ENCODE measurements around the gene KRT14. TPM values are rescaled to one million over a fixed set of nuclear protein-coding genes. Genes with fewer than 3 reads are reported as not detected.
A peak's percentile ranks its signal among the peaks of the same experiment; 100 is the strongest.
"Not testable (repeated sequence)": the region's sequence is repeated elsewhere in the genome, so short reads cannot be mapped to it uniquely, and the experiment has no call there.

Gene KRT14
- total RNA-seq, 1 donor from 2014 or later = 738 TPM

DNA sequence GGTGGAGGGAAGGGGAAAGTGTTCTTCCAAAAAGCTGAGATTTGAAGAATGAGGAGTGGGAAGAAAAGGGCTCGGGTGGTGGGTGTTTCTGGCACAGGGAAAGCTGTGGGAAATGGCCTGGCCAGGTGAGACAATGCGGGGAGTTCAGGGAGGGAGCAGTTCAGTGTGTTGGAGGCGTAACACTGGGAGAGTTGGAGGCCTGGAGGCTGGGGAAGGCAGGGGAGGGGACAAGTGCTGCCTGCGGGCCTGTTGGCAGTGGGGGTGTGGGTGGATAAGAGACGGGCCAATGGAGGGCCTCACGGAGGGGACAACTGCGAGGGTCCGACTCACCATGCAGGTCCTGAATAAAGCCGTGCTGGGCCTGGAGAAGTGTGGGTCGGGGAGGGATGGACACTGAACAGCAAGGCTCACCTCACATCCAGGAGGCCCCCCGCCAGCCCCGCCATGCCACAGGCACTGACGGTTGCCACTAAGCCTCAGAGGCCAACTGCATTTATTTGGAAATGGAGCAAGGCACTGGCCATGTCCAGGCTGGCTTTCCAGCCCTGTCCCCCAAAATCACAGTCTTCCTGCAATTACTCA, 40.8 kb downstream of the KRT14 start:
- DNase-seq = no peak

DNA sequence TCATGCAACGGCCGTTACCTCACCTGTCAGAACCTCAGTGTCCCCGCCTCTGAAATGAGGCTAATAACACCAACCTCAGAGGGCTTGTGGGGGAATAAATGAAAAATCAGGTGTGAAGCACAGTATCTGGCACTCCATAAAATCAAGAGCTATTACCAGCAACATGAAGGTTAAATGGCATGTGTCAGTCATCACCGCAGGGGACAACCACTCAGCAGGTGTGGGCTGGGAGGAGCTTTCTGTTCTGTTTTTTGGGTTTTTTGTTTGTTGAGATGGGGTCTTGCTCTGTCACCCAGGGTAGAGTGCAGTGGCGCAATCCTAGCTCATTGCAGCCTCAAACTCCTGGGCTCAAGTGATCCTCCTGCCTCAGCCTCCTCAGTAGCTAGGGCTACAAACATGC, 41.8 kb downstream of the KRT14 start:
- no peak for DNase-seq

DNA sequence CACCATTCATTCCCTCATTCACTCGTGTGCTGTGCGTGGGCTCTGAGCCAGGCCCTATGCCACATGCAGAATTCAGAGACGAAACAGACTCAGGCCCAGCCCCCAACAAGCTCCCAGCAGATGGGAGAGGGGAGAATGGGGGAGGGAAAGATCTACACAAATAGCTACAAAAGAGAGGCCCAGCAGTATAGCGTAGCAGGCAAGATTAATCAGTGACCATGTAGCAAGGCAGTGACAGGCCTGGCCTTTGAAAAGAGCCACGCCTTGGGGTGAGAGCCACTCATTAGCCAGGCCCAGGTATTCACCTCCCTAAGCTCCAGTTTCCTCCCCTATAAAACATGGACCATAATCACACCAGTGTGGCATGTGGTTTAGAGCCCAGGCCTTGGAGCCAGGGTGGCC, 42.2 kb downstream of the KRT14 start:
- peak; percentile 63 for DNase-seq

DNA sequence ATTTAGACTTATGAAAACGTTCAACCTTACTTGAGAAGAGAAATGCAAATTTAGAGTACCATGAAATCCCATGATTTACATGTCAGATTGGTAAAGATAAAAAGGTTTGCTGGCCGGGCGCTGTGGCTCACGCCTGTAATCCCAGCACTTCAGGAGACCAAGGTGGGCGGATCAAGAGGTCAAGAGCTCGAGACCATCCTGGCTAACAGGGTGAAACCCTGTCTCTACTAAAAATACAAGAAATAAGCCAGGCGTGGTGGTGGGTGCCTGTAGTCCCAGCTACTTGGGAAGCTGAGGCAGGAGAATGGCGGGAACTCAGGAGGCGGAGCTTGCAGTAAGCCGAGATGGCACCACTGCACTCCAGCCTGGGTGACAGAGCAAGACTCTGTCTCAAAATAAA, 43.9 kb downstream of the KRT14 start:
- DNase-seq = not testable (repeated sequence)

DNA sequence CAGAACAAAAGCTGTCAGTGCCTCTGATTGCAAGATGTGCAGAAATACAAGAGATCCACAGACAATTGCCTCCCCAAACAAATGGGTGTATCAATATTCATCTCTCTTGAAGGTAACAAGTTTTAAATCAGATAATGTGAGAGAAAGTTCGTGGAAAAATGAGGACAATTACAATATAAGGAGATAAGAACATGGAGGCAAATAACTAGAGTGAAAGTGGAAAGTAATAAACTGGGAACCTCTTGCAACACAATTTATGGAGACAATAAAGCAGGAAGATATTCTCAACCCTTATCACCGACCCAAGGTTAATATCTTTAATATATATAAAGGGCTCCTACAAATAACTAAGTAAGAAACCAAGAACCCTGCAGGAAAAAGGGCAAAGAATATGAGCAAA, 44.3 kb downstream of the KRT14 start:
- DNase-seq = no peak

DNA sequence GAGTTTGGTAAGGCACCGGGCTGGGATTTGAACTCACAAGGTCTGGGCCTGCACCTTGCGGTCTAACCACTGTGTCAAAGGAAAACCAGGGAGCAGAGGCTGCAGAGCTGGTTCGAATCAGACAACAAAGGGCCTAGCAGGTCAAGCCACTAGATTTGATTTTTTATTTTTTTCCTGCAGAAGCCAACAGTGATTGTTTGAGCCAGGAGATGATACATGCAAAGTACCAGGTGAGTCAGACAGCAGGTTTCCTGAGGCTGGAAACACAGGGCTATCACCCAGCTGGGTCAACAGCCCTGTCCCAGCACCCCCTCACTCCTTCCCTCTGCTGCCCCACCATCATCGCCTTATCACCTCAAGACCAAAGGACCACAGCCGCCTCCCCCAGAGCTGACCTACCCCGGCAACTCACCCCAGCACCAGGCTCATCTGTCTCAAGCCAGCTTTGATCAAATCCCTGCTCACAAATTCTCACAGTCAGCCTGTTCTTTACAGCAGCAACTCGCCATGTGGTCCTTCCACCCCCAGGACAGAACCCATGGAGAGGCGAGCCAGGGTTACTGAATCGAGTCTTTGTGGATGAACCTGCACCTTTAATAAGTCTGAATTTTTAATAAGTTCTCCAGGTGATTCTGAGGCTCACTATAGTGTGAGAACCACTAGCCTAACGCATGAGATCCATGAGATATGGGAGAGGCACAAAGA, 45.6 kb downstream of the KRT14 start:
- DNase-seq = no peak

DNA sequence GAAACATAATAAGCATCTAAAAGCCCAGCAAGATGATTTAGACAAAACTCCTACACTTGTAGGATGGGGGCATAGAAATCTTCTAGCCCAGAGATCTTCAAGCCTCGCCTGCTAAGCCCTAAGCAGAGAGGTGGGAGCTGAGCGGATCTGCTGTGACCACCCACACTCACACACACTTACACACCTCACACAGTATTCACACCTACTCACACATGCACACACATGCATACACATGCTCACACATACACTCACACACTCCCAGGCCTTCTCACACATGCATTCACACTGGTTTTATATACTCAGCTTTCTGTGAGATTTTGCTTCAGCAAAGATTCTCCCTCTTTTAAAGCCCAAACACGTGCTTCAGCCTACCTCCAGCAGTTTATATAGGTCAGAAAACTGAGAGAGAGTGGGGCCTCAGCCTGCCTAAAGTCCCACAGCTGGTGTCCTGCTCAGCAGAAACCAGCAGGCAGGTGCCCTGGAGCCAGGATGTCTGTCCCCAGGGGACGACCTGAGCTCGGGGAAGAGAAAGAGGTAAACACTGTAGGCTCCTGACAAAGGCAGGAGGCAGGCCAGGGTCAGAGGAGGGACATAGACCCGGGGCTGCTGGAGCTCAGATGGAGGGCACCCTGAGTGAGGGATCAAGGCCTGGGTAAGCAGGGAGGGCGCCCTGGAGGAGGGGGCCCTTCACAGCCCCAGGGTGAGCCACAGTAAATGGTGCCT, 46.6 kb downstream of the KRT14 start:
- no peak for DNase-seq

DNA sequence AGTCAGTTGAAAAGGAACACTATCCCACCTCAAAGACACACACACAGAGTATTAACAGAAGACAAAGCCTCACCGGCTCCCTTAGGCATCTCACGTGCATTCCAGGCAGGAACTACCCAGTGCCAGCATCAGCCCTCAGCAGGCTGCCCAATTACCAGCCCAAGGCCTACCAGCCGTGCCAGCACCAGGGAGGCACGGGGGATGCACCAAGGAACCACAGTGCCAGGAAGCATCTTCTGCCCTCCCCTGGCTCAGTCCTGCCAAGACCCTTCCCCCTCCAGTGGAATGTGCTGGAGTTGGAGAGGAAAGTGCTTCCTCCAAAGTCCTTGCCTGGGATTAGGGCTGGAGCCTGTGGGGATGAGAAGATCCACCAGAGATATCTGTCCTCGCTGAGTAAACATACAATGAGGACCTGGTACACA, 47.6 kb downstream of the KRT14 start:
- DNase-seq = no peak

DNA sequence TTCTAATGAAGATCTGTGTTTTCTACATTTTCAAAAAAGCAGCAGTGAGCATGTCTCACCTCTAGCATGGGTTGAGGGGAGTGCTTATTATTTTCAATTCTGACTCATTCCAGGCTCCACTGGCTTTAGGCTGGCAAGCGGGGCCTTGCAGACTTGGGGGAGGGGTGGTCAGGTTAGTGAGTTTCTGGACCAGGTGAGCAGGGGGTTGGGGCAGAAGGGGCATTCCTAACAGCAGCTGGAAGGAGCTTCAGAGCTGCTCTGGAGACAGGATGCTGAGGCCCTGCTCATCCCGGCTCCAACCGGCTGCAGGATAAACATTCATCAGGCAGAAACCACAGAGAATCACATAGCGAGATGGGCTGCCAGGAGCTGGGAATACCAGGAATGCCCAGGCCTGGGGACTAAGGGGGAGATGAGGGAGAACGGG, 48.1 kb downstream of the KRT14 start:
- no peak for DNase-seq

DNA sequence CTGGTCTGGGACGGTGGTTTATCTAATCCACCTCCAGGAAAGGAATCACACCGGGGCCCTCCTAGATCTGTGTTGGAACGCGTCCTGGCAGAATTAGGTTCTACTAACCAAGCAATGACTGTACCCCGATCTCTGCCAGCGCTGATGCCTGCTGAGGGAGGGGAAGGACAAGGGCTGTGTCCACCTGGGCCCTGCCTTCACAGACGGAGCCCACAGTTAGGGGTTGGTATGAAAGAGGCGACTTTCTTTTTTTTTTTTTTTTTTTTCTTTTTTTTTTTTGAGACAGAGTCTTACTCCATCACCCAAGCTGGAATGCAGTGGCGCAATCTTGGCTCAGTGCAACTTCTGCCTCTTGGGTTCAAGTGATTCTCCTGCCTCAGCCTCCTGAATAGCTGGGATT, 48.7 kb downstream of the KRT14 start:
- DNase-seq = no peak

DNA sequence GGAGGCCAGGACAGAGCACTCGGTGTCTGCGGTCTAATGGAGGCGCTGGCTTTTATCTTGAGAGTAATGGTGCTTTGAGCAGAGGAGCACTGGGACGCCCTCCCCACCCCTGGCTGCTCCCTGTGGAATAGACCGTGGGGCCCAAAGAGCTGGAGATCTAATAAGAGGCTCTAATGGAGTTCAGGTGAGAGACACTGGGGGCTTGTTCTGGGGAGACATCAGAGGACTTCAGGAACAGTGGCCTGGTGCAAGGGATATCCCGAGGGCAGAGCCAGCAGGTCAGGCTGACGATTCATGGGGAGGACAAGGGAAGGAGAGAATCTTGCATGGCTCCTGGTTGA, 49.1 kb downstream of the KRT14 start:
- DNase-seq = no peak

DNA sequence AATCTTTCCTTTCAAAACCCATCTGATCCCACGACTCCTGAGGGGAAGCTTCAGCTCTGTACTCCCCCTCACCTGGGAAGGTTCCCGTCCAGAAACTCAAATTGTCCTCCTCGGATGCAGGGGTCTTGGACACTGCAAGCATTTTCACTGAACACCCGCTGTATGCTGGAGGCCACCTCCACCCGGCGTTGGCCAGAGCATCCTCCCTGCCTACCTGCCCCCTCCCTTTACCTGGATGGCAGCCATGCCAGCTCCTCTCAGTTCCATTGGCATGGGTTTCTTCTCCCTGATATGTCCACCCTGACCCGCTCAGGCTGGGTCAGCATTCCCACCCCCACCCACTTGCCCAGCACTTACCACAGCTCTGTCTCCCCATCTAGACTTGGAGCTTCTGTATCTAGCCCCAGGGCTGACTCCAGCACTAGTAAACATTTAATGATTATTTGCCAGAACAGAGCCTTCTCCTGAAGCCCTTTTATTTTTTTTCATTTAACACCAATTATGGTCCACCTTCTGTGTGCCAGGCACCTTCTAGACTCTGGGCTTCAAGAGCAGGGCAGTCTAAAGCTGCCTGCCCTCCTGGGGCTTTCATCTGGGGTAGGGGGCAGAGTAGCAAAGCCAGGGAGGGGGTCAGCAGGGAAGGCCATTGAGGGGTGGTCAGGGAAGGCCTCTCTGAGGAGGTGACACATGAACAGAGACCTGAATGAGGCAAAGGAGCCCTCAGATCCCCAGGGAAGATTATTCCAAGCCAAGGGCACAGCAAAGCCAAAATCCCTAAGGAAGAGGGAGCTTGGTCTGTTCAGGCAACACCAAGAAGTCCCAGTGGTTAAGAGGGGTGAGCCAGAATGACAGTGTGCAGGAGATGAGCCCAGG, 49.7 kb downstream of the KRT14 start:
- DNase-seq = no peak

DNA sequence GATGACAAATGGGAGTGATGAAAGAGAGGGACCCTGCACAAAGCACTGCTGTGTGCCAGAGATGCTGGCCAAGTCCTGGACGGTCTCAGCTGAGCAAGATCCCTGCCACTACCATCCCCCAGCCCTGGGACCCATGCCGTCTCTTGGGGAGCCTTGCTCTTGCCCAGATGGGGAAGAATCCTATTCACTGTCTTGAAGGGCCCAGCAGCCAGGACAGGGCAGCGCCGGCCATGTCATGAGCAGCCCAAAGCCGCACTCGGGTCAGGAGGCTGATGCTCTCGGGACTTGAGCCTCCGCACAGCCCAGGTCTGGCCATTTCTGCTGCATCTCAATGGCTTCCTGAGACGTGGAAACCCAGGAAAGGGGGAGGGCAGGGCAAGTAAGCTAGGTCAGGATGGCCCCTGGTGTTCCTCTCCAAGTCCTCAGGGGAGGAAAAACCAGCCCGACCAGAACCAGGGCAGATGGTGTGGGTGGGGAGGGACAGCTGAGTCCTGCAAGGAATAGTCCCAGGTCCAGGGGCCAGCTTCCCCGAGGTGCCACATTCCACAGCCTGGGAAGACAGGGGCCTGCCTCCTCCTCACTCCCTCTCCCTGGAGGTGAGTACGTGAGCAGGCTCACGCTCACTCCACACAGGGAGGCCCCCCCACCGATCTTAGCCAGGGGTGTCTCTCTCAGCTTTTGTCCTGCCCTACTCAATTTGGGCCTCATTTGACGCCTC, 50.8 kb downstream of the KRT14 start:
- no peak for DNase-seq

DNA sequence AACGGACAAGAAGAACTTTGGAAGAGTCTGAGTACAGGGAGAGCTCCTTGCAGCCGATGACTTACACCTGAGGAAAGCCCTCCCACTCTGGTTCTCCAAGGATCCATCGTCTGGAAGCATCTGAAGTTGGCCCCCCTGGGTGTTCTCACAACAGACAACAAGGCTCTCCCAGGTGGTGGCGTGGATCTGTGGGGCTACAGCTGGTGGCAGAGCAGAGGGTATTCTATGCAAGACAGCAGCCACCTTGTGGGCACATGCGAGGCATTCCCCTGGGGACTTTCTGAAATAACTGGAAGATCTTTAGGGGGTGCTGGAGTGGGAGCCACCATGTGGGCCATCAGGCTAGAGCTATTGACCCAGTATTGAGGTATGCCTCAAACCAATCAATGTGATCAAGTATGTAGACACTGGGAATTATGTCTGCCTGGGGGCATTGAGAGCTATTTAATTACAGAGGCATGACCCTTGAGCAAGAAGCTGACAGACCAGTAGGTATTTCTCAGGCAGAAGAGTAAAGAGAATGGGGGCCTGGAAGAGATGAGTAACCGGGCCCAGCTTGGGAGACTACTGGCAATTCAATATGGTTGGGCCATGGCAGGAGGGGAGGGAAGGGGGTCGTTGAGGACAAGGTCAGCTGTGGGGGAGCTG, 51.7 kb downstream of the KRT14 start:
- DNase-seq = no peak

DNA sequence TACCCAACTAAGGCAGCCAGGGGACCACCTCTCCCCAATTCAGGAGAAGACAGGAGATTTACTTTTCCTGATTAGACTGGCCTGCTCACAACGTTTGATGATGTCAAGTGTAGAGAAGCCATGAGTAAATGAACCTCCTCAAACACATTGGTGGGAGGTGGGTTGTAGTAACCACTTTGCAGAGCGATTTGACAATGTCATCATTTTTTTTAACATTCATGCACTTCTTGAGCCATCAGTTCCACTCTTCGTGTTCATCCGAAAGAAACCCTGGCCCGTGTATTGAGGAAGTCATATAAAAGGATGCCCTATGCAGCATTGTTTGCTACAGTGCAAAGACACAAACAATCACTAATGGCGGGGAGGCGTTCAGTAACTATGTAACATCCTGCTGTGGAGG, 53.1 kb downstream of the KRT14 start:
- DNase-seq = no peak

DNA sequence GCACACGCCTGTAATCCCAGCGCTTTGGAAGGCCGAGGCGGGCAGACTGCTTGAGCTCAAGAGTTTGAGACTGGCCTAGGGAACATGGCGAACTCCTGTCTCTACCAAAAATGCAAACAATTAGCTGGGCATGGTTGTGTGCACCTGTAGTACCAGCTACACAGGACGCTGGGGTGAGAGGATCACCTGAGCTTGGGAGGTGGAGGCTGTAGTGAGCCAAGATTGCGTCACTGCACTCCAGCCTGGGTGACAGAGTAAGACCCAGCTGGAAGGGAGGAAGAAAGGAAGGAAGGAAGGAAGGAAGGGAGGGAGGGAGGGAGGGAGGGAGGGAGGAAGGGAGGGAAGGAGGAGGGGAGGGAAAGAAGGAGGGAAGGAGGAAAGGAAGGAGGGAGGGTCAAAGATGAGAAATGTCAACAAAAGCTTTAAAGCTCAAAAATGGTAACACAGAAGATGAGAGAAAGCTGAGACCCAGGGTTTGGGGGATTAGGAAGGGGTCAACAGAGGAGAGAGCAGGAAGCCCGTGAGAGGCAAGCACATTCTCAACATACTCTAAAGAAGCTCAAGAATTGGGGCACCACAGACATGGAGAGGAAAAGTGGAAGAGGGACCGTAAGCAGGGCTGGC, 53.6 kb downstream of the KRT14 start:
- no peak for DNase-seq

Other genes with a start within 250 kb of the KRT14 start
- gene KRT33A, start 236.1 kb downstream of the KRT14 start, total RNA-seq = not detected
- gene KRT33B, start 217.1 kb downstream of the KRT14 start, total RNA-seq = 0.21 TPM
- gene KRT34, start 204.6 kb downstream of the KRT14 start, total RNA-seq = 0.51 TPM
- gene KRT31, start 189.3 kb downstream of the KRT14 start, total RNA-seq = 6.1 TPM
- not detected for gene KRT37, start 162.3 kb downstream of the KRT14 start, total RNA-seq
- gene KRT38, start 145.9 kb downstream of the KRT14 start, total RNA-seq = not detected
- gene KRT32, start 119.5 kb downstream of the KRT14 start, total RNA-seq = not detected
- gene KRT35, start 105.7 kb downstream of the KRT14 start, total RNA-seq = not detected
- not detected for gene KRT36, start 97.0 kb downstream of the KRT14 start, total RNA-seq
- gene KRT13, start 81.3 kb downstream of the KRT14 start, total RNA-seq = 1,847 TPM
- 633 TPM for gene KRT15, start 68.0 kb downstream of the KRT14 start, total RNA-seq
- 248 TPM for gene KRT19, start 58.6 kb downstream of the KRT14 start, total RNA-seq
- gene KRT9, start 14.8 kb downstream of the KRT14 start, total RNA-seq = not detected
- gene KRT16, start 25.9 kb upstream of the KRT14 start, total RNA-seq = 52.3 TPM
- gene KRT17, start 37.7 kb upstream of the KRT14 start, total RNA-seq = 253 TPM
- gene EIF1, start 102.0 kb upstream of the KRT14 start, total RNA-seq = 261 TPM
- gene GAST, start 125.4 kb upstream of the KRT14 start, total RNA-seq = not detected
- 0.41 TPM for gene HAP1, start 147.7 kb upstream of the KRT14 start, total RNA-seq
- gene JUP, start 199.8 kb upstream of the KRT14 start, total RNA-seq = 194 TPM
- gene P3H4, start 225.1 kb upstream of the KRT14 start, total RNA-seq = 40.8 TPM
- gene FKBP10, start 226.1 kb upstream of the KRT14 start, total RNA-seq = 84.5 TPM
- 42.7 TPM for gene NT5C3B, start 249.3 kb upstream of the KRT14 start, total RNA-seq

Data from tongue (tissue), 2 donors.